ENCODE data around the gene MRPL14.

Gene MRPL14

GRCh38 chr6:44105993-44106740 lies 21.1 kb downstream of the MRPL14 start:
- TF ChIP-seq CTCF (conservative IDR thresholded peaks at IDR 0.05; ENCODE audit: low read depth) = no peak
- ChIA-PET CTCF (no interaction called here), POLR2A (ENCODE audit: low non-redundant PET) (no interaction called here)
- 0 out of 2 replicates have a peak overlapping the region, but pooled peaks have one; percentile 7 for H3K27ac ChIP-seq
- DNase-seq (ENCODE audit: low spot score) = no peak

GRCh38 chr6:44105146-44105545 lies 22.1 kb downstream of the MRPL14 start:
- DNase-seq (ENCODE audit: low spot score) = no peak
- no peak for TF ChIP-seq CTCF (conservative IDR thresholded peaks at IDR 0.05; ENCODE audit: low read depth)
- H3K27ac ChIP-seq = no peak overlapping the region
- ChIA-PET CTCF (no interaction called here), POLR2A (ENCODE audit: low non-redundant PET) (no interaction called here)

- POLR2A ChIA-PET (ENCODE audit: low non-redundant PET) = interaction anchor here (0.6 kb wide), 1 partner anchor 46 kb away, joined by 3 read pairs; no protein-coding TSS in a partner anchor
- no peak for DNase-seq (ENCODE audit: low spot score)
- CTCF ChIA-PET = no interaction called here
- H3K27ac ChIP-seq = 0 out of 2 replicates have a peak overlapping the region, but pooled peaks have one; percentile 1
- TF ChIP-seq CTCF (conservative IDR thresholded peaks at IDR 0.05; ENCODE audit: low read depth) = no peak
Measured at GRCh38 chr6:44104481-44105021, 22.7 kb downstream of the MRPL14 start.

- ChIA-PET CTCF (interaction anchor here (0.7 to 0.9 kb wide), 3 partner anchors 9 to 373 kb away, joined by 3 to 4 read pairs (median 3); no protein-coding TSS in a partner anchor), POLR2A (ENCODE audit: low non-redundant PET) (no interaction called here)
- no peak for TF ChIP-seq CTCF (conservative IDR thresholded peaks at IDR 0.05; ENCODE audit: low read depth)
- DNase-seq (ENCODE audit: low spot score) = no peak
- peak overlapping the region; percentile 6; the same call in 1 of the 2 replicates for H3K27ac ChIP-seq
Measured at GRCh38 chr6:44102527-44102926, 24.7 kb downstream of the MRPL14 start.

- POLR2A ChIA-PET (ENCODE audit: low non-redundant PET) = no interaction called here
- no peak for TF ChIP-seq CTCF (conservative IDR thresholded peaks at IDR 0.05; ENCODE audit: low read depth)
- CTCF ChIA-PET = no interaction called here
- H3K27ac ChIP-seq = peak overlapping the region; percentile 6; the same call in 1 of the 2 replicates
- no peak for DNase-seq (ENCODE audit: low spot score)
Measured at GRCh38 chr6:44101832-44102231, 25.4 kb downstream of the MRPL14 start.

- peak; percentile 58 for TF ChIP-seq CTCF (conservative IDR thresholded peaks at IDR 0.05; ENCODE audit: low read depth)
- no peak for DNase-seq (ENCODE audit: low spot score)
- ChIA-PET CTCF (interaction anchor here (0.6 to 1.5 kb wide), 14 partner anchors 9 to 579 kb away, joined by 3 to 4 read pairs (median 3); no protein-coding TSS in a partner anchor), POLR2A (ENCODE audit: low non-redundant PET) (no interaction called here)
- peak overlapping the region; percentile 42 for H3K27ac ChIP-seq
Measured at GRCh38 chr6:44100088-44100550, 27.1 kb downstream of the MRPL14 start.

Data from RWPE1 (cell line).